PFSK-1 (cell line): ENCODE measurements around the gene CCDC85C.

Source experiments
- POLR2AphosphoS5 ChIP-seq: IDR thresholded peaks from 2 replicates; pipeline ENCODE4 v1.6.1; 2012; ENCODE audit warnings: low read depth, mild to moderate bottlenecking, control low read depth, low read length, moderate library complexity
- SIN3A ChIP-seq: IDR thresholded peaks from 2 replicates; pipeline ENCODE4 v1.6.1; 2012; ENCODE audit warnings: mild to moderate bottlenecking, low read length, moderate library complexity, borderline replicate concordance; ENCODE audit not compliant: insufficient read depth
- TAF1 ChIP-seq: IDR thresholded peaks from 2 replicates; pipeline ENCODE4 v1.6.1; 2012; ENCODE audit warnings: low read length, control low read depth, borderline replicate concordance; ENCODE audit not compliant: insufficient read depth
- TF ChIP-seq, protein P1 (sequence below), 2 experiments: IDR thresholded peaks; 2 replicates each; pipeline versions ENCODE4 v1.6.1 to v1.8.0; 2011 to 2012; ENCODE audit warnings: low read depth in 2 of 2, low read length in 2 of 2, control low read depth in 1 of 2, inconsistent platforms in 1 of 2, mild to moderate bottlenecking in 1 of 2, moderate library complexity in 1 of 2; ENCODE audit not compliant: insufficient read depth in 1 of 2

DNA sequence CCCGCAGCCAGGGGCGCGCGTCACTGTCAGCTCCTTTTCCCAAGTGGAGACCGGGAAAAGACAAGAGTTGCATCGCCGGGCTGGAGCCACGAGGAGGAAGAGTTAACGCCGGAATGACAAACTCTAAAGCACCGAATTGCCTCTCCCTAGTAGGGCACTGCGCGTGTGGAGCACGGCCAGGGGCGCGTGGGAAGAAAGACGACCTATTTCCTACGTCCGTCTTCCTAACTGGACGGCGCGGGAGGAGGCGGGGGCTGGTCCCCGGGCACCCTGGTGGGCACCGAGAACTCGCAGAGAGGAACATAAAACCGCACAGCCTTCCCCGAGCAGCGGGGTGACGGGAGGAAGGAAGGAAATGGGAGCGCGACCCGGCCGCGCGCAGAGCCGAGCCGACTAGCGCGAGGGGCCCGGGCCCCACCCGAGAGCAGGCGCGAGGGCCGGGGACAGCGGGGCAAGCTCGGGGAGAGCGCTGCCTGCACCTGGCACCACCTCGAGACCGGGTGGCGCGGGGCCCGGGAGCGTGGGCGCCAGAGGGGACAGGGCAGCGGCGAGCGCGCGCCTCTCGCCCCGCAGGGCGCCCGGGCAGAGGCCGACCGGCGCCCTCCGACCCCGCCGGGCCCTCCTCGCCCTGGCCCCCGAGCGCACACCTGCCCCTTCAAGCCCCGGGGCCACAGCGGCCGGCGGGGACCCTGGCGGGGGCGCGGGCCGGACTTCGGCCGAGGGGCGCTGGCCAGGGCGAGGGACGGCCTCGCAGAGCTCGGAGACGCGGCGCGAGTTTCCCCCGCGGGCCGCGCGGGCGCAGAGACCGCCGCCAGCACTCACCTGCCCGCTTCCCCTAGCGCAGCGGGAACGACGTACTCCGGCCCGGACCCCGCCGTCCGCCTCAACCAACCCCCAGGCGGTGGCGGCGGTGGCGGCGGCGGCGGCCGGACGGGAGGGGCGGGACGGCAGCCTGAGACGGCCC, 123.8 kb downstream of the CCDC85C start, which contains the start of gene SETD3:
- TF ChIP-seq TAF1 (no peak), POLR2AphosphoS5 (no peak), SIN3A (no peak)
- TF ChIP-seq, protein P1, sequence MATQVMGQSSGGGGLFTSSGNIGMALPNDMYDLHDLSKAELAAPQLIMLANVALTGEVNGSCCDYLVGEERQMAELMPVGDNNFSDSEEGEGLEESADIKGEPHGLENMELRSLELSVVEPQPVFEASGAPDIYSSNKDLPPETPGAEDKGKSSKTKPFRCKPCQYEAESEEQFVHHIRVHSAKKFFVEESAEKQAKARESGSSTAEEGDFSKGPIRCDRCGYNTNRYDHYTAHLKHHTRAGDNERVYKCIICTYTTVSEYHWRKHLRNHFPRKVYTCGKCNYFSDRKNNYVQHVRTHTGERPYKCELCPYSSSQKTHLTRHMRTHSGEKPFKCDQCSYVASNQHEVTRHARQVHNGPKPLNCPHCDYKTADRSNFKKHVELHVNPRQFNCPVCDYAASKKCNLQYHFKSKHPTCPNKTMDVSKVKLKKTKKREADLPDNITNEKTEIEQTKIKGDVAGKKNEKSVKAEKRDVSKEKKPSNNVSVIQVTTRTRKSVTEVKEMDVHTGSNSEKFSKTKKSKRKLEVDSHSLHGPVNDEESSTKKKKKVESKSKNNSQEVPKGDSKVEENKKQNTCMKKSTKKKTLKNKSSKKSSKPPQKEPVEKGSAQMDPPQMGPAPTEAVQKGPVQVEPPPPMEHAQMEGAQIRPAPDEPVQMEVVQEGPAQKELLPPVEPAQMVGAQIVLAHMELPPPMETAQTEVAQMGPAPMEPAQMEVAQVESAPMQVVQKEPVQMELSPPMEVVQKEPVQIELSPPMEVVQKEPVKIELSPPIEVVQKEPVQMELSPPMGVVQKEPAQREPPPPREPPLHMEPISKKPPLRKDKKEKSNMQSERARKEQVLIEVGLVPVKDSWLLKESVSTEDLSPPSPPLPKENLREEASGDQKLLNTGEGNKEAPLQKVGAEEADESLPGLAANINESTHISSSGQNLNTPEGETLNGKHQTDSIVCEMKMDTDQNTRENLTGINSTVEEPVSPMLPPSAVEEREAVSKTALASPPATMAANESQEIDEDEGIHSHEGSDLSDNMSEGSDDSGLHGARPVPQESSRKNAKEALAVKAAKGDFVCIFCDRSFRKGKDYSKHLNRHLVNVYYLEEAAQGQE (IDR thresholded peaks at IDR 0.05; ENCODE audit: insufficient read depth in 1 of 2, low read depth in 2 of 2, low read length in 2 of 2), result no peak
